Neural crest cell (in vitro differentiated cells): ENCODE data around the gene PYGB. TPM values are rescaled to one million over a fixed set of nuclear protein-coding genes. Genes with fewer than 3 reads are reported as not detected.
A peak's percentile ranks its signal among the peaks of the same experiment; 100 is the strongest.

Experiments used
- DNase-seq: peaks from one replicate; pipeline ENCODE4 v3.0.0; 2021; ENCODE audit warnings: low read depth, mixed read lengths, low spot score
- H3K27ac Mint-ChIP-seq: one replicate; pipeline ENCODE4 v1.8.0; 2021; ENCODE audit warnings: mild to moderate bottlenecking, mixed read lengths; ENCODE audit not compliant: unreplicated experiment
- H3K27me3 Mint-ChIP-seq: 2 replicates; pipeline ENCODE4 v1.8.0; 2021; ENCODE audit warnings: low read depth, mild to moderate bottlenecking, mixed read lengths
- H3K36me3 Mint-ChIP-seq: 2 replicates; pipeline ENCODE4 v1.8.0; 2021; ENCODE audit warnings: low read depth, mild to moderate bottlenecking, mixed read lengths
- H3K4me1 Mint-ChIP-seq: 2 replicates; pipeline ENCODE4 v1.8.0; 2021; ENCODE audit warnings: mixed read lengths
- H3K4me3 Mint-ChIP-seq: one replicate; pipeline ENCODE4 v1.8.0; 2021; ENCODE audit warnings: mild to moderate bottlenecking, mixed read lengths
- H3K9me3 Mint-ChIP-seq: 2 replicates; pipeline ENCODE4 v1.8.0; 2021; ENCODE audit warnings: mixed read lengths
- CTCF ChIP-seq: fragments of 200-600 bp; sonication (generic); conservative IDR thresholded peaks from 2 replicates; pipeline ENCODE4 v1.5.0; 2021; ENCODE audit warnings: antibody characterized with exemption, mild to moderate bottlenecking
- total RNA-seq: library from RNA; stranded (reverse); gene quantifications from 2 replicates; pipeline ENCODE4 v1.2.1, GENCODE V29; 2021

Gene PYGB
- total RNA-seq, 1 donor from 2014 or later, result 77.1 TPM

- Mint-ChIP-seq H3K36me3 (no peaks in the 10 kb centered on the region), H3K4me1 (no peaks in the 10 kb centered on the region), H3K27me3 (no peaks in the 10 kb centered on the region), H3K9me3 (no peaks in the 10 kb centered on the region), H3K27ac (peak overlapping the region; percentile 50), H3K4me3 (no peak overlapping the region)
- DNase-seq, result no peak
- TF ChIP-seq CTCF, result no peak
Observed at GRCh38 chr20:25217161-25218108, 30.4 kb upstream of the PYGB start.

- no peak overlapping the region for H3K4me3 Mint-ChIP-seq
- no peak for TF ChIP-seq CTCF
- peaks cover 2% of the 10 kb centered on the region for H3K4me1 Mint-ChIP-seq
- no peaks in the 10 kb centered on the region for H3K9me3 Mint-ChIP-seq
- peak overlapping the region; percentile 50 for H3K27ac Mint-ChIP-seq
- no peaks in the 10 kb centered on the region for H3K36me3 Mint-ChIP-seq
- H3K27me3 Mint-ChIP-seq, result no peaks in the 10 kb centered on the region
- no peak for DNase-seq
Observed at GRCh38 chr20:25218109-25218486, 29.8 kb upstream of the PYGB start.

GRCh38 chr20:25218492-25218891 is 29.4 kb upstream of the PYGB start:
- no peak for TF ChIP-seq CTCF
- no peaks in the 10 kb centered on the region for H3K36me3 Mint-ChIP-seq
- peak overlapping the region; percentile 50 for H3K27ac Mint-ChIP-seq
- DNase-seq, result no peak
- H3K4me3 Mint-ChIP-seq, result no peak overlapping the region
- H3K4me1 Mint-ChIP-seq, result peaks cover 6% of the 10 kb centered on the region
- no peaks in the 10 kb centered on the region for H3K9me3 Mint-ChIP-seq
- H3K27me3 Mint-ChIP-seq, result no peaks in the 10 kb centered on the region

GRCh38 chr20:25219365-25219764 is 28.5 kb upstream of the PYGB start:
- Mint-ChIP-seq H3K4me3 (no peak overlapping the region), H3K4me1 (peaks cover 6% of the 10 kb centered on the region), H3K27me3 (no peaks in the 10 kb centered on the region), H3K36me3 (no peaks in the 10 kb centered on the region), H3K27ac (no peak overlapping the region), H3K9me3 (no peaks in the 10 kb centered on the region)
- TF ChIP-seq CTCF, result no peak
- DNase-seq, result no peak

GRCh38 chr20:25220021-25220730 is 27.7 kb upstream of the PYGB start:
- H3K27me3 Mint-ChIP-seq, result no peaks in the 10 kb centered on the region
- H3K36me3 Mint-ChIP-seq, result no peaks in the 10 kb centered on the region
- no peak for DNase-seq
- no peak overlapping the region for H3K27ac Mint-ChIP-seq
- no peak overlapping the region for H3K4me3 Mint-ChIP-seq
- H3K9me3 Mint-ChIP-seq, result no peaks in the 10 kb centered on the region
- peak; percentile 49 for TF ChIP-seq CTCF
- peaks cover 6% of the 10 kb centered on the region for H3K4me1 Mint-ChIP-seq
